GM21825 (cell line): ENCODE measurements around the gene KIAA0753.

ENCODE experiments used
- ATAC-seq: cut with Tn5 transposase; IDR thresholded peaks from one replicate; pipeline ENCODE4 v1.9.1; 2021; ENCODE audit warnings: mild to moderate bottlenecking, moderate library complexity; ENCODE audit not compliant: unreplicated experiment

Gene KIAA0753

GRCh38 chr17:6549384-6550036 lies 91.0 kb downstream of the KIAA0753 start:
- ATAC-seq = no peak

GRCh38 chr17:6548578-6549330 lies 91.8 kb downstream of the KIAA0753 start:
- peak; percentile 79 for ATAC-seq

- ATAC-seq = no peak
Observed at GRCh38 chr17:6548034-6548433, 92.5 kb downstream of the KIAA0753 start.

GRCh38 chr17:6547336-6547735 lies 93.2 kb downstream of the KIAA0753 start:
- no peak for ATAC-seq

GRCh38 chr17:6546069-6546718 lies 94.3 kb downstream of the KIAA0753 start:
- ATAC-seq = no peak

GRCh38 chr17:6545291-6545690 lies 95.2 kb downstream of the KIAA0753 start:
- no peak for ATAC-seq

GRCh38 chr17:6544011-6544370 lies 96.5 kb downstream of the KIAA0753 start:
- no peak for ATAC-seq

- no peak for ATAC-seq
Observed at GRCh38 chr17:6543079-6544010, 97.2 kb downstream of the KIAA0753 start.

- no peak for ATAC-seq
Observed at GRCh38 chr17:6542577-6542976, 97.9 kb downstream of the KIAA0753 start.

- ATAC-seq = no peak
Observed at GRCh38 chr17:6541886-6542285, 98.6 kb downstream of the KIAA0753 start.

- ATAC-seq = no peak
Observed at GRCh38 chr17:6539871-6540270, 100.6 kb downstream of the KIAA0753 start.

- ATAC-seq = no peak
Observed at GRCh38 chr17:6536566-6537065, 103.9 kb downstream of the KIAA0753 start.

- no peak for ATAC-seq
Observed at GRCh38 chr17:6536053-6536452, 104.5 kb downstream of the KIAA0753 start.

GRCh38 chr17:6534846-6535514 lies 105.5 kb downstream of the KIAA0753 start:
- no peak for ATAC-seq

GRCh38 chr17:6532441-6532885 lies 108.0 kb downstream of the KIAA0753 start:
- no peak for ATAC-seq

- no peak for ATAC-seq
Observed at GRCh38 chr17:6531575-6531974, 108.9 kb downstream of the KIAA0753 start.

- no peak for ATAC-seq
Observed at GRCh38 chr17:6530324-6530920, 110.1 kb downstream of the KIAA0753 start.

GRCh38 chr17:6528557-6528956 lies 112.0 kb downstream of the KIAA0753 start:
- ATAC-seq = no peak
